Inferior parietal cortex (tissue), 1 donor: Measurements from ENCODE around the gene B3GALT5.
"Not testable (repeated sequence)": the region's sequence is repeated elsewhere in the genome, so short reads cannot be mapped to it uniquely, and the experiment has no call there.

Source experiments
- DNase-seq: peaks from one replicate; pipeline ENCODE4 v3.0.0-alpha.2; 2016; ENCODE audit errors: extremely low spot score

B3GALT5 gene

GRCh38 chr21:39667353-39667891 is 54.7 kb downstream of the B3GALT5 start:
- DNase-seq, result no peak

- DNase-seq, result no peak
Measured at GRCh38 chr21:39668369-39668768, 55.6 kb downstream of the B3GALT5 start.

- no peak for DNase-seq
Measured at GRCh38 chr21:39669485-39669884, 56.7 kb downstream of the B3GALT5 start.

GRCh38 chr21:39669976-39670661 is 57.4 kb downstream of the B3GALT5 start:
- DNase-seq, result no peak

- no peak for DNase-seq
Measured at GRCh38 chr21:39670701-39671100, 58.0 kb downstream of the B3GALT5 start.

GRCh38 chr21:39671986-39672385 is 59.2 kb downstream of the B3GALT5 start:
- no peak for DNase-seq

- no peak for DNase-seq
Measured at GRCh38 chr21:39673163-39673562, 60.4 kb downstream of the B3GALT5 start.

- DNase-seq, result no peak
Measured at GRCh38 chr21:39673736-39674135, 61.0 kb downstream of the B3GALT5 start.

GRCh38 chr21:39674801-39675200 is 62.1 kb downstream of the B3GALT5 start:
- DNase-seq, result no peak

GRCh38 chr21:39675590-39675989 is 62.9 kb downstream of the B3GALT5 start:
- DNase-seq, result no peak

- no peak for DNase-seq
Measured at GRCh38 chr21:39675993-39676661, 63.4 kb downstream of the B3GALT5 start.

- no peak for DNase-seq
Measured at GRCh38 chr21:39680216-39680615, 67.5 kb downstream of the B3GALT5 start.

- DNase-seq, result no peak
Measured at GRCh38 chr21:39681257-39681656, 68.5 kb downstream of the B3GALT5 start.

- DNase-seq, result no peak
Measured at GRCh38 chr21:39681845-39682244, 69.1 kb downstream of the B3GALT5 start.

- DNase-seq, result no peak
Measured at GRCh38 chr21:39685236-39685635, 72.5 kb downstream of the B3GALT5 start.

- no peak for DNase-seq
Measured at GRCh38 chr21:39685991-39686390, 73.3 kb downstream of the B3GALT5 start.

GRCh38 chr21:39686646-39687468 is 74.1 kb downstream of the B3GALT5 start:
- DNase-seq, result no peak

- DNase-seq, result no peak
Measured at GRCh38 chr21:39688010-39688409, 75.3 kb downstream of the B3GALT5 start.

GRCh38 chr21:39689860-39690259 is 77.1 kb downstream of the B3GALT5 start:
- DNase-seq, result not testable (repeated sequence)

- DNase-seq, result no peak
Measured at GRCh38 chr21:39690454-39690853, 77.7 kb downstream of the B3GALT5 start.

- no peak for DNase-seq
Measured at GRCh38 chr21:39694750-39695149, 82.0 kb downstream of the B3GALT5 start.

- no peak for DNase-seq
Measured at GRCh38 chr21:39696196-39696595, 83.5 kb downstream of the B3GALT5 start.
